AG08396 (cell line): ENCODE results near the gene SOS1.
A peak's percentile ranks its signal among the peaks of the same experiment; 100 is the strongest.
"Not testable (repeated sequence)": the region's sequence is repeated elsewhere in the genome, so short reads cannot be mapped to it uniquely, and the experiment has no call there.

Experiments used
- DNase-seq: peaks from one replicate; pipeline ENCODE4 v3.0.0; 2012; ENCODE audit warnings: low spot score, mixed read lengths

SOS1 gene

GRCh38 chr2:39099870-39100728, 20.8 kb downstream of the SOS1 start:
- no peak for DNase-seq

- no peak for DNase-seq
Measured at GRCh38 chr2:39099310-39099869, 21.5 kb downstream of the SOS1 start.

DNA sequence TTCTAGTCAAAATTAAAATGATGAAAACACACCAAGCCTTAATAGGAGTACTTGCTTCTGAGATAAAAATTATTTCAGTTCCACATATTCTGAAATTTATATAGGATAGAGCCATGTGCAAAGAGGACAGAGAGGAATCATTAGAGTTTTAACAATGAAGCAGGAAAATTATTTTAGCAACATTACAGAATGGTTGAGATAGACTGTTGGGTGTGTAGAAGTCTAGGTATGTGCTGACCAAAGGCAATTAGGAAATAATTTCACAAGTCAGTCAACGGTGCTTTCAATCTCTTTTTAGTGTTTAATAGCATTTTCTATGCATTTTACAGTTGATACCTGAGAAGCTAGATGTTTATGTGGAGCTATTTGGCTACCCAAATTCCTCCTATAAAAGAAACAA, 25.2 kb downstream of the SOS1 start:
- no peak for DNase-seq

DNA sequence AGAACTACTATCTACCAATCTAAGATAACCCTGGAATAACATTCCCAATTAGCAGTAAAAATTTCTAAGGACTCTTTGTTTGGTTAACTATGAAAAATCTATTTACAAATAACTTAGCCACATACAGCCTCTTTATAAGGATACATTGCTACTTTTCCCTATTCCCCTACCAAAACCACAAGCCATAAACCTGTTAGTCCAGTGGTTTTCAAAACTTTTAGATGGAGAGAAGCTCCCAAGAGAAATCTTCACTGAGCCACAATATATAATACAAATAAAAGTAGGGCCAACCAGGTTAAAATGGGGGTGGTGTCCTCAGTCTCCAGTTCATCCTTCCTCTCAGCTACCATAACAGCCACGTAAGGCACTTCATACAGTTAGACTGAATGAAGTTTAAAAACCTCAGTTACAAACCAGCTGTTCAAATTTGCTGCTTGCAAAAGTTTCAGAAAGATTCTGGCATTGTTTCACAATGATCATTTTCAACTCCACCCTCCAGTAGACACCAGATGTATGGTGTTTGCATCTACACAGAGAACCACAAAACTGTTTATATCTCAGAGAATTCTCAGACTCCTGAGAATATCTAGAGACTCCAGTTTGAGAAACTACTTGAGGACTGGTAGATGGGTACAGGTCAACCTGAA, 26.0 kb downstream of the SOS1 start:
- DNase-seq: peak; percentile 38

- DNase-seq: no peak
Measured at GRCh38 chr2:39093218-39093898, 27.5 kb downstream of the SOS1 start.

- DNase-seq: no peak
Measured at GRCh38 chr2:39091543-39091942, 29.3 kb downstream of the SOS1 start.

- no peak for DNase-seq
Measured at GRCh38 chr2:39091063-39091462, 29.8 kb downstream of the SOS1 start.

DNA sequence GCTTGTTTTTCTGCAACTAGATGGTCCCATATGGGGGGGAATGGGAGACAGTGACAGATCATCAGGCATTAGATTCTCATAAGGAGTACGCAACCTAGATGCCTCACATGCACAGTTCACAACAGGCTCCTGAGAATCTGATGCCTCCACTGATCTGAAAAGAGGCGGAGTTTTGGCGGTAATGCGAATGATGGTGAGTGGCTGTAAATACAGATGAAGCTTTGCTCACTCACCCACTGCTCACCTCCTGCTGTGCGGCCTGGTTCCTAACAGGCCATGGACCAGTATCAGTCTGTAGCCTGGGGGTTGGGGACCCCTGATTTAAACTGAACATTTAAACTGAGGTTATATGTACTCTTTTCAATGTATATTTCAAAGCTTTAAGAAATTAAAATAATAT, 40.7 kb downstream of the SOS1 start:
- no peak for DNase-seq

- DNase-seq: no peak
Measured at GRCh38 chr2:39069890-39070465, 50.9 kb downstream of the SOS1 start.

DNA sequence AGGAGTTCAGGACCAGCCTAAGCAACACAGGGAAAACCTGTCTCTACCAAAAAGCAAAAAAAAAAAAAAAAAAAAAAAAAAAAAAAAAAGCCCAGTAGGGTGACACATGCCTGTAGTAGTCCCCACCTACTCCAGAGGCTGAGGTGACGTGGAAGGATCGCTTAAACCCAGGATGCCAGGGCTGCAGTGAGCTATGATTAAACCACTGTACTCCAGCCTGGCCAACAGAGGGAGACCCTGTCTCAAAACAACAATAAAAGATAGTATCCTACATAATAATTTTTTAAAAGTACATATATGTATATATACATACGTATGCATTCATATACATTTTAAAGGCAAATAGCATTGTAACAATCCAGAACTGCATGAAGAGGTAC, 51.7 kb downstream of the SOS1 start:
- DNase-seq: no peak

- peak; percentile 27 for DNase-seq
Measured at GRCh38 chr2:39068299-39069135, 52.3 kb downstream of the SOS1 start.

DNA sequence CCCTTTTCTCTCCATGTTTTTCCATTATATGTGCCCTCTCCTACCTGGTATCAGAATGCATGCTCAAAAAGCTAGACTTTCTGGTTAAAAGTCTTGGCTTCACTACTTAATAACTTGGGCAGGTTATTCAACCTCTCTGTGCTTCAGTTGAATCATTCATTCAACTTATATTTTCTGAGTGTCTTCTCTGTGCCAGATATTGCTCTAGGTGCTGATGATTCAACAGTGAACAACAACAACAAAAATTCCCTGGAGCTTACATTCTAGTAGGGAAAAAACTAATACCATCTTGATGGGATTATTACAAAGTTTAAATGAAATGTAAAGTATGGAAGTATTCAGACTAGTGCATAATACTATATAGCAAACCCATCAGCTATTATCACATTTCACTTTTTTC, 55.2 kb downstream of the SOS1 start:
- no peak for DNase-seq

GRCh38 chr2:39062320-39062719, 58.5 kb downstream of the SOS1 start:
- no peak for DNase-seq

- DNase-seq: no peak
Measured at GRCh38 chr2:39061280-39061679, 59.6 kb downstream of the SOS1 start.

DNA sequence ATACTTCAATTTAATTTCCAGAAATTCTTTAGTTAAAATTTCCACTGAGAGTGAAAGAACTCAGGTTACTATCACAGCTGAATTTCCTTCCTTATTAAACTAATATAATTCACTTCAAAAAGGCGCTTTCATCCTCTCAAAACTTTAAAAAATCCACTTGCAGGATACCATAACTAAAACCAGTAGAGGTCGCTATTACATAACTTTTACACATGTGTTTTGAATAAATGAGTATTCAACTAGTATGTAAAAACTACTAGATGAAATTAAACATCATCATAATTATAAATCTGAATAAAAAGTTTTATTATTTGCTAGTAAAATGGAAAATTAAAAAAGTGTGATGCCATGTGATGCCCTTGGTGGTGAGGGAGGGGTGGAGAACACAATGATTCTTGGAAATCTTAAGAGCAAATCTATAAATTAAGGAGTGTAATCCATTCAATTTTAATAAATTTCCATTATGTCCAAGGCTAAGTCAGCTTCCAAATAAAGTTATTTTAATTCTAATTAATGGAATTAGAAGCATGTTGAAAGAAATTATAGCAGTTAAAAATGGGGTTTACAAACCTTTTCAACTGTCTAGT, 61.4 kb downstream of the SOS1 start:
- peak; percentile 10 for DNase-seq

DNA sequence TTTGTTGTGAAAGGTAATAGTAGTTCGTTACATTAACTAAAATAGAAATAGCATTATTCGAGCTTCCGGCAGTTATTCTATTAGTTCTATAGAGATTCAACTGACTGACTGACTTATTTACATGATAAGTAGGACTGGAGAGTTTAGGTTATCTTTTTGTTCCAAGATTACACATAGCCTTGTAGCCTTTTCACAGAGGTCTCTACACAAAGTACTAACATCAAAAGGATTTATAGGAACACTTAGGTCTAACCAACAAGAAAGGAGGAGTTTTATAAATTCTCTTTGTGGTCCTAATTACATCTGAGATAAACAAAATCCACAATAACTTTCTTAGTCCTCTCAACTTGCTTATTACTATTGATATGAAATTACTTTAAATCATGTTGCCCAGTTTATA, 62.8 kb downstream of the SOS1 start:
- DNase-seq: no peak

DNA sequence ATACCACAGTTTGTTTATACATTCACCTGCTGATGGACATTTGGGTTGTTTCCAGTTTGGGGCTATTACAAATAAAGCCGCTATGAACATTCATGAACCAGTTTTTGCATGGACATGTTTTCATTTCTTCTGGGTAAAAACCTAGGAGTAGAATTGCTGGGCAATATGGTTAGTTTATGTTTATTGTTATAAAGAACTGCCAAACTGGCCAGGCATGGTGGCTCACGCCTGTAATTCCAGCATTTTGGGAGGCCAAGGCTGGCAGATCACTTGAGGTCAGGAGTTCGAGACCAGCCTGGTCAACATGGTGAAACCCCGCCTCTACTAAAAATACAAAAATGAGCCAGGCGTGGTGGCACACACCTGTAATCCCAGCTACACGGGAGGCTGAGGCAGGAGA, 68.2 kb downstream of the SOS1 start:
- DNase-seq: not testable (repeated sequence)

- DNase-seq: peak; percentile 3
Measured at GRCh38 chr2:39050109-39050508, 70.7 kb downstream of the SOS1 start.

- DNase-seq: no peak
Measured at GRCh38 chr2:39039072-39039471, 81.8 kb downstream of the SOS1 start.

DNA sequence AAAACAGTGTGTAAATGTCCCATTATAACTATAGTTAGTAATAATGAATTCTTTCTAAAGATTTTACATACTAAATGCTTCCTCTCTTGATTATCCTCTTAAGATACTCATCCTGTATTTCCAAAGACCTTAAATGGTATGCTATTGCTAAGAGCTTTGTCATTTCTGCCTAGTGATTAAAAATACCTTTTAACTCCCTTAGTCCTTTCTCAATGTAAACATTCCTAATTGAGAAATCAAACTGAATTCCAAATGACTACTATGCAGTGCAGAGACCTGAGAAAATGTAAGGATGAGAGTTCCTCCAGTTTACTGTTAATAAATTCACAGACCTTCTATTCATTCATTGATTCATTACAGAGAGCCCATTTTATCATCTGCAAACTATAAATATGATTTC, 86.9 kb downstream of the SOS1 start:
- DNase-seq: peak; percentile 7

- no peak for DNase-seq
Measured at GRCh38 chr2:39027421-39027820, 93.4 kb downstream of the SOS1 start.
